ENCODE results near the gene OR2T3. TPM values are rescaled to one million over a fixed set of nuclear protein-coding genes. Genes with fewer than 3 reads are reported as not detected.
"Not testable (repeated sequence)": the region's sequence is repeated elsewhere in the genome, so short reads cannot be mapped to it uniquely, and the experiment has no call there.

Gene OR2T3
- total RNA-seq, 1 experiment from 2014 or later, result not detected

DNA sequence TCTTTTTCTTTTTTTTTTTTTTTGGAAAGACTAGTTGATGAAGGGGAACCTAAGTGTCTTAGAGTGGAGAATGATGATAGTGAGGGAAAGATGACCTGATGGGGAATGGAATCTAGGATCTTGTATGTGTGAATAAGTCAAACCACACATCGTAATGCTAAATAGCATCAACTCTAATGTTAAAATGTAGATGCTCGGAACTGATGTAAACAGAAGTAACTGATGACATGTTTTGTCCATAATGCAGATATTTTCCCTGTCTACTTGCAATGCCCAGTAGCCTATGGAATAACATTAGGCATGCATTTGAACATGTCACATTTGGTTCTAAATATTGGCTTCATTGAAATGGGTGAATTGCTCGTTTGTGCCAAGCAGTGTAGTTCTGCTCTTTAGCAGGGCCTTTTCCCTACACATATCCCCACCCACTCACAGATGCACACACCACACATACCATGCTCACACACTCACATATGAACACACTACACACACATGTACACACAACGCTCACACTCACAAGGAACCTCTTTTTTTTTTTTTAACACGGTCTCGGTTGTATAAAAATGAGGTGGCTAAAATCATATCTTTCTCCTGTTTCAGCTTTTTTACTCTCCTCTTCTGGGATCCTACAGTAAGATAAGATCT is 23.2 kb upstream of the OR2T3 start:
- CTCF ChIA-PET; H3K27ac ChIP-seq (ENCODE audit: low read depth, low read length, poor library complexity, severe bottlenecking); H3K36me3 ChIP-seq (ENCODE audit: insufficient read depth, low read length, poor library complexity, severe bottlenecking): not testable (repeated sequence)

DNA sequence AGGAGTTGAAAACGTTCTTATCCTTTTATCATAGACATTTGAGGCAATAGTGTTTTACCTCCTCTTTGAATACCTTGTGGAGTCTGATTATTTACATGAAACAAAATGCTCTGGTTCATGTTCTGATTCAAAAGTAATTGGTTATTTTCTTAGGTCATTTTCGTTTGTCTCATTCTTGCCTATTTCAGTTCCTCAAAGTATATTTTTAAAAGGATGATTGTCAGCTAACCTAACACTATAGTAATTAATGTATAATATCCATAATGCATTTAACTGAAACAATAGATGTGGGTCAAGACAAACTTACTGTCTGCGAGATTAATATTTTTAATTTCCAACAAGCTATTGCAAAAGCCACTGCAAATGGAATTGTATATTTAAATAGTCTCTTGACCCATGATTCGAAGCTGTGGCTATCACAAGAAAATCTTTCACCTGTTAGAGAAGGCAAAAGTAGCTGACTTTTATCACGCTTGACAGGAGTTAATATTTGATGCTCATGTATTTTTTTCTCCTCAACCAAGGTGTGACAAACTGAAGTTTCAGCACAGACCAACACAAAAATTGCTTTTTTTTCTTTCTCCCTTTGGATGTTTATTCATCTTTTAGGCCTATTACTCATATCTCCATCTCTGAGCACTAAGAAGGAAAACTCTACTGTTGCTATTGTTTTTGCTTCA is 22.5 kb upstream of the OR2T3 start:
- H3K4me1 ChIP-seq (ENCODE audit: insufficient read depth, low read length, poor library complexity, severe bottlenecking); H3K36me3 ChIP-seq (ENCODE audit: insufficient read depth, low read length, poor library complexity, severe bottlenecking); BruUV-seq (replicated peaks); H3K27me3 ChIP-seq (replicated peaks; ENCODE audit: insufficient read depth, low read depth, low read length, poor library complexity); intact Hi-C loops (cut with micrococcal nuclease; ENCODE audit: unreplicated experiment); POLR2A ChIA-PET (ENCODE audit: low non-redundant PET); H3K27ac ChIP-seq (ENCODE audit: low read depth, low read length, poor library complexity, severe bottlenecking); H3K4me3 ChIP-seq (ENCODE audit: low read depth, low read length, poor library complexity, severe bottlenecking); DNase-seq (ENCODE audit: low spot score); H3K9me3 ChIP-seq (ENCODE audit: low read depth, low read length, poor library complexity, severe bottlenecking); CTCF ChIA-PET: not testable (repeated sequence)

More for the DNA sequence above, 23.2 kb upstream of the OR2T3 start:
- H3K4me3 ChIP-seq (ENCODE audit: low read depth, low read length, poor library complexity, severe bottlenecking); intact Hi-C loops (cut with micrococcal nuclease; ENCODE audit: unreplicated experiment); H3K9me3 ChIP-seq (ENCODE audit: low read depth, low read length, poor library complexity, severe bottlenecking); DNase-seq (ENCODE audit: low spot score); BruUV-seq (replicated peaks); POLR2A ChIA-PET (ENCODE audit: low non-redundant PET); H3K4me1 ChIP-seq (ENCODE audit: insufficient read depth, low read length, poor library complexity, severe bottlenecking); H3K27me3 ChIP-seq (replicated peaks; ENCODE audit: insufficient read depth, low read depth, low read length, poor library complexity): not testable (repeated sequence)

DNA sequence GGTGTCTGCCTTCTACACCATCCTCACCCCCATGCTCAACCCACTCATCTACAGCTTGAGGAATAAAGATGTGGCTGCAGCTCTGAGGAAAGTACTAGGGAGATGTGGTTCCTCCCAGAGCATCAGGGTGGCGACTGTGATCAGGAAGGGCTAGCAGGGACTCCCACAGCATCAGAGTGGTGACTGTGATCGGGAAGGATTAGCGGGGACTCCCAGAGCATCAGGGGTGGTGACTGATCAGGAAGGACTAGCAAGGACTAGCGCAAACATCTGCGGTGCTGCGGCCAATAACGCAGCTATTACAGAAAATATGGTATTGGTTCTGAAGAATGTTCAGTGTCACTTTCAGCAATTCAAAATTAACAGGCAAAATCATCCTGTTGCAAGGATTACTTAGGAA is 19.5 kb upstream of the OR2T3 start:
- H3K9me3 ChIP-seq (ENCODE audit: low read depth, low read length, poor library complexity, severe bottlenecking); H3K27me3 ChIP-seq (replicated peaks; ENCODE audit: insufficient read depth, low read depth, low read length, poor library complexity); intact Hi-C loops (cut with micrococcal nuclease; ENCODE audit: unreplicated experiment); CTCF ChIA-PET; DNase-seq (ENCODE audit: low spot score); H3K4me1 ChIP-seq (ENCODE audit: insufficient read depth, low read length, poor library complexity, severe bottlenecking); H3K27ac ChIP-seq (ENCODE audit: low read depth, low read length, poor library complexity, severe bottlenecking); BruUV-seq (replicated peaks); H3K4me3 ChIP-seq (ENCODE audit: low read depth, low read length, poor library complexity, severe bottlenecking); POLR2A ChIA-PET (ENCODE audit: low non-redundant PET); H3K36me3 ChIP-seq (ENCODE audit: insufficient read depth, low read length, poor library complexity, severe bottlenecking): not testable (repeated sequence)

DNA sequence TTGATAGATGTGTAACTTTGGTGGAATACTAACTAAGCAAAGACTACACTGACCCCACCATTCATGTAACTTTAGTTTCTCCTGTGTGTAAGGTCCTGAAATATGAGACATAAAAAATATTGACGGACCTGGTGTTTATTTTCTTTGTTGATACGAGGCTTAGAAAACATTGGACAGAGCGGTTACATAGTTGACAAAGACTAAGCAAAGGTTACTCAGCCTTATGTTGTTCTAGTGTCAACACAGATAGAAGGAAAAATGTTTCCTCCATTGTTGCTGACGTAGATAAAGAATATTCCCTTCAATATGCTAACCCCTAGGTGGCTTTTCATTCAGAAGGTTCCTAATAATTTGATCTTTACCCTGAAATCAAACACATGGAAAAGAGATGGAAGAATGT is 18.1 kb upstream of the OR2T3 start:
- H3K4me1 ChIP-seq (ENCODE audit: insufficient read depth, low read length, poor library complexity, severe bottlenecking); H3K27me3 ChIP-seq (replicated peaks; ENCODE audit: insufficient read depth, low read depth, low read length, poor library complexity); H3K36me3 ChIP-seq (ENCODE audit: insufficient read depth, low read length, poor library complexity, severe bottlenecking); H3K27ac ChIP-seq (ENCODE audit: low read depth, low read length, poor library complexity, severe bottlenecking); H3K4me3 ChIP-seq (ENCODE audit: low read depth, low read length, poor library complexity, severe bottlenecking); H3K9me3 ChIP-seq (ENCODE audit: low read depth, low read length, poor library complexity, severe bottlenecking); BruUV-seq (replicated peaks); POLR2A ChIA-PET (ENCODE audit: low non-redundant PET); CTCF ChIA-PET; DNase-seq (ENCODE audit: low spot score): not testable (repeated sequence)
- intact Hi-C loops (cut with micrococcal nuclease; ENCODE audit: unreplicated experiment), result loop anchor here (5.0 kb wide), 1 partner anchor 177 kb away; no protein-coding TSS in a partner anchor

DNA sequence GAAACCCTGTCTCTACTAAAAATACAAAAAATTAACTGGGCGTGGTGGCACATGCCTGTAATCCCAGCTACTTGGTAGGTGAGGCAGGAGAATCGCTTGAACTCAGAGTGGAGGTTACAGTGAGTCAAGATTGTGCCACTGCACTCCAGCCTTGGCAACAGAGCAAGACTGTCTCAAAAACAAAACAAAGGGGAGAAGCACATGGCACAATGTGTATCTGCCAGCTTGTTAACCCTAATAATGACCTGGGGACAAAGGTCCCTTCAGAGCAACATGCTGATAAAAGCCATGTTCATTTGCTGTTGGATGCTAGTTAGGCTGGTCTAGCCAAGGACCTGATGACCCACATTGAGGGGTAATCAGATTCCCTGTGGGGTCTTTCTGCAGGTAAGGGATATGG is 16.5 kb upstream of the OR2T3 start:
- H3K9me3 ChIP-seq (ENCODE audit: low read depth, low read length, poor library complexity, severe bottlenecking); CTCF ChIA-PET; H3K36me3 ChIP-seq (ENCODE audit: insufficient read depth, low read length, poor library complexity, severe bottlenecking); DNase-seq (ENCODE audit: low spot score); H3K27ac ChIP-seq (ENCODE audit: low read depth, low read length, poor library complexity, severe bottlenecking); POLR2A ChIA-PET (ENCODE audit: low non-redundant PET); H3K4me3 ChIP-seq (ENCODE audit: low read depth, low read length, poor library complexity, severe bottlenecking); H3K27me3 ChIP-seq (replicated peaks; ENCODE audit: insufficient read depth, low read depth, low read length, poor library complexity); BruUV-seq (replicated peaks); H3K4me1 ChIP-seq (ENCODE audit: insufficient read depth, low read length, poor library complexity, severe bottlenecking): not testable (repeated sequence)
- intact Hi-C loops (cut with micrococcal nuclease; ENCODE audit: unreplicated experiment), result loop anchor here (5.0 kb wide), 1 partner anchor 176 kb away; no protein-coding TSS in a partner anchor

DNA sequence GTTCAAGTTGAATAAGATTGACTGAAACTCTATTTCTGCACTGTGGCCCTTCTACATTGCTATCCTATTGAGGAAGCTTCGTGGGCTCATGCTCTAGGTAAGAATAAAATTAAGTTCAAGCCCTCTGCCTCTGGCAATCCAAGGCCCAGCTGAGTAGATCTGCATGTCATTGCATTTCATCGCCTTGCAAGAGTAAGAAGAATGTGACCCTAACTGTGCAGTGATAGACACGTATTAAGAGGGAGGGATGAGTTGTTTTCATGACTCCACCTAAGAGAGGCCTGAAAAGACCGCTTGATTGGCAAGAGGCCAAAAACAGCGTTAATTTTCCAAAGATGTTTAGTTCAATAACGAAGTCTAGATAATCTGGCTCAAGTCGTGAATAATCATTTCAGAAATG is 14.0 kb upstream of the OR2T3 start:
- H3K36me3 ChIP-seq (ENCODE audit: insufficient read depth, low read length, poor library complexity, severe bottlenecking); H3K27ac ChIP-seq (ENCODE audit: low read depth, low read length, poor library complexity, severe bottlenecking); H3K27me3 ChIP-seq (replicated peaks; ENCODE audit: insufficient read depth, low read depth, low read length, poor library complexity); CTCF ChIA-PET; H3K4me3 ChIP-seq (ENCODE audit: low read depth, low read length, poor library complexity, severe bottlenecking); H3K9me3 ChIP-seq (ENCODE audit: low read depth, low read length, poor library complexity, severe bottlenecking); POLR2A ChIA-PET (ENCODE audit: low non-redundant PET); BruUV-seq (replicated peaks); H3K4me1 ChIP-seq (ENCODE audit: insufficient read depth, low read length, poor library complexity, severe bottlenecking): not testable (repeated sequence)
- peak; percentile 45 for DNase-seq (ENCODE audit: low spot score)
- intact Hi-C loops (cut with micrococcal nuclease; ENCODE audit: unreplicated experiment), result loop anchor here (5.0 kb wide), 1 partner anchor 173 kb away; no protein-coding TSS in a partner anchor
